Tibial artery (tissue), 4 donors: ENCODE results near the gene DLAT.
A peak's percentile ranks its signal among the peaks of the same experiment; 100 is the strongest.

ENCODE experiments used
- DNase-seq, 2 donors: peaks; one replicate each; pipeline ENCODE4 v3.0.0-alpha.2; 2019
- H3K27ac ChIP-seq, 2 donors: fragments of 200-600 bp; sonication (generic) in 1 of 2; 1 replicate in 1 of 2; 2 replicates in 1 of 2; pipeline ENCODE4 v1.5.1; 2018 to 2019; ENCODE audit warnings: mild to moderate bottlenecking in 1 of 2
- H3K27me3 ChIP-seq, 2 donors: fragments of 200-600 bp; sonication (generic) in 1 of 2; one replicate each; pipeline versions ENCODE4 v1.5.1 to v1.6.0; 2016 to 2019
- H3K36me3 ChIP-seq, 3 donors: fragments of 200-600 bp; sonication (generic) in 2 of 3; one replicate each; pipeline ENCODE4 v1.5.1; 2016 to 2019; ENCODE audit warnings: mild to moderate bottlenecking in 2 of 3
- H3K4me1 ChIP-seq, 4 donors: fragments of 200-600 bp; sonication (generic) in 2 of 4; 1 replicate in 3 of 4; 2 replicates in 1 of 4; pipeline ENCODE4 v1.5.1; 2016 to 2019
- H3K4me3 ChIP-seq, 2 donors: fragments of 200-600 bp; sonication (generic) in 1 of 2; 1 replicate in 1 of 2; 2 replicates in 1 of 2; pipeline ENCODE4 v1.5.1; 2018 to 2019; ENCODE audit warnings: mild to moderate bottlenecking in 2 of 2
- H3K9me3 ChIP-seq, 3 donors: fragments of 200-600 bp; sonication (generic) in 1 of 3; one replicate each; pipeline ENCODE4 v1.5.1; 2016 to 2019
- CTCF ChIP-seq, 2 experiments: fragments of 200-600 bp in 1 of 2; fragments of 450-650 bp in 1 of 2; IDR thresholded peaks; one replicate each; pipeline ENCODE4 v1.5.1; 2017 to 2019; ENCODE audit warnings: antibody characterized with exemption in 2 of 2, mild to moderate bottlenecking in 1 of 2, moderate library complexity in 1 of 2
- intact Hi-C: fragments of 100-400 bp; cut with DNase I; formaldehyde crosslinking; loops from one replicate; pipeline ENCODE4 v1.15.0; 2023; ENCODE audit warnings: low total_unique reads

Gene DLAT

GRCh38 chr11:111978028-111978771 lies 47.0 kb upstream of the DLAT start:
- peak overlapping the region; percentile 95 to 96 for H3K27ac ChIP-seq
- peaks cover 0 to 36% (median 26%) of the 10 kb centered on the region in 4 donors for H3K4me1 ChIP-seq

GRCh38 chr11:111980062-111980461 lies 45.1 kb upstream of the DLAT start:
- peak overlapping the region in 1 of 2 donors; percentile 96 for H3K27ac ChIP-seq
- intact Hi-C loops = loop anchor here (5.0 kb wide), 1 partner anchor 103 kb away; the partner anchor contains the start of genes CFAP68 and FDXACB1

More at GRCh38 chr11:111978028-111978771, 47.0 kb upstream of the DLAT start:
- DNase-seq = peak; percentile 85 to 90
- Histone ChIP-seq H3K4me3 (peak overlapping the region; percentile 82 to 84), H3K36me3 (peaks cover 23 to 26% (median 25%) of the 10 kb centered on the region in 3 donors), H3K27me3 (no peaks in the 10 kb centered on the region), H3K9me3 (no peaks in the 10 kb centered on the region)
- peak in 1 of 2 experiments; percentile 36 for TF ChIP-seq CTCF (IDR thresholded peaks at IDR 0.05)
- intact Hi-C loops = loop anchor here (10.0 kb wide), 1 partner anchor 97 kb away; the partner anchor contains the start of genes NKAPD1 and PIH1D2

GRCh38 chr11:111981270-111981669 lies 43.9 kb upstream of the DLAT start:
- no peaks in the 10 kb centered on the region for H3K9me3 ChIP-seq
- peaks cover 52 to 56% (median 55%) of the 10 kb centered on the region in 3 donors for H3K36me3 ChIP-seq
- peaks cover 0 to 33% (median 22%) of the 10 kb centered on the region in 4 donors for H3K4me1 ChIP-seq
- DNase-seq = no peak
- no peak for TF ChIP-seq CTCF (IDR thresholded peaks at IDR 0.05)
- intact Hi-C loops = loop anchor here (5.0 kb wide), 1 partner anchor 104 kb away; the partner anchor contains the start of genes CFAP68 and FDXACB1
- H3K27me3 ChIP-seq = no peaks in the 10 kb centered on the region
- no peak overlapping the region for H3K4me3 ChIP-seq
- H3K27ac ChIP-seq = no peak overlapping the region

More at GRCh38 chr11:111980062-111980461, 45.1 kb upstream of the DLAT start:
- H3K4me3 ChIP-seq = no peak overlapping the region
- no peak for TF ChIP-seq CTCF (IDR thresholded peaks at IDR 0.05)
- DNase-seq = no peak
- H3K4me1 ChIP-seq = peaks cover 0 to 41% (median 26%) of the 10 kb centered on the region in 4 donors
- H3K9me3 ChIP-seq = no peaks in the 10 kb centered on the region
- H3K36me3 ChIP-seq = peaks cover 40 to 44% (median 43%) of the 10 kb centered on the region in 3 donors
- H3K27me3 ChIP-seq = no peaks in the 10 kb centered on the region

- DNase-seq = peak in 1 of 2 donors; percentile 35
- peak; percentile 46 to 49 for TF ChIP-seq CTCF (IDR thresholded peaks at IDR 0.05)
- peak overlapping the region in 1 of 2 donors; percentile 17 for H3K27ac ChIP-seq
- H3K4me1 ChIP-seq = peaks cover 0 to 30% (median 17%) of the 10 kb centered on the region in 4 donors
- H3K4me3 ChIP-seq = no peak overlapping the region
- H3K36me3 ChIP-seq = peaks cover 60 to 64% (median 63%) of the 10 kb centered on the region in 3 donors
- no peaks in the 10 kb centered on the region for H3K27me3 ChIP-seq
- intact Hi-C loops = loop anchor here (5.0 kb wide), 1 partner anchor 105 kb away; the partner anchor contains the start of genes CFAP68 and FDXACB1
- no peaks in the 10 kb centered on the region for H3K9me3 ChIP-seq
Measured at GRCh38 chr11:111982019-111982464, 43.2 kb upstream of the DLAT start.

GRCh38 chr11:111982541-111983186 lies 42.5 kb upstream of the DLAT start:
- Histone ChIP-seq H3K4me3 (no peak overlapping the region), H3K9me3 (no peaks in the 10 kb centered on the region), H3K4me1 (peaks cover 0 to 30% (median 17%) of the 10 kb centered on the region in 4 donors), H3K36me3 (peaks cover 66 to 70% (median 69%) of the 10 kb centered on the region in 3 donors), H3K27ac (peak overlapping the region in 1 of 2 donors; percentile 17), H3K27me3 (no peaks in the 10 kb centered on the region)
- no peak for TF ChIP-seq CTCF (IDR thresholded peaks at IDR 0.05)
- intact Hi-C loops = loop anchor here (5.0 kb wide), 1 partner anchor 105 kb away; the partner anchor contains the start of genes CFAP68 and FDXACB1
- DNase-seq = no peak
